ENCODE measurements around the gene MYBPC2. TPM values are rescaled to one million over a fixed set of nuclear protein-coding genes. Genes with fewer than 3 reads are reported as not detected.

Gene MYBPC2
- total and polyA plus RNA-seq, 9 of the 15 experiments (the other 6 are each of a cell fraction or from before 2014, with no cell fraction given), result 0.01 to 0.14 (median 0.04) TPM; not detected in 6

GRCh38 chr19:50387176-50387867, 45.4 kb upstream of the MYBPC2 start:
- no peak for DNase-seq (ENCODE audit: extremely low read depth in 1 of 4, low spot score in 3 of 4)

More at GRCh38 chr19:50387176-50387867, 45.4 kb upstream of the MYBPC2 start:
- FAIRE-seq, result no peak
- H3K4me1 ChIP-seq (replicated peaks in 1 of 2; ENCODE audit: control insufficient read depth in 2 of 2, insufficient read depth in 2 of 2, low read length in 2 of 2), result peaks cover 11 to 44% of the 10 kb centered on the region in 2 experiments
- ChIA-PET POLR2A (interaction anchor here (1.6 kb wide), 1 partner anchor 11 kb away, joined by 8 read pairs; the partner anchor contains the start of gene NR1H2), CTCF (ENCODE audit: low intra/inter-chr PET ratio) (no interaction called here)
- 0 out of 2 replicates have a peak, but pooled peaks have one; percentile 11 for TF ChIP-seq POLR2G (IDR thresholded peaks at IDR 0.05; ENCODE audit: low read depth, low read length)
- no peak for TF ChIP-seq ZNF445 (CRISPR knock-in tag; IDR thresholded peaks at IDR 0.05; ENCODE audit: low read depth)
- TF ChIP-seq RERE (CRISPR knock-in tag; IDR thresholded peaks at IDR 0.05; ENCODE audit: borderline replicate concordance), result no peak
- TF ChIP-seq, protein P1, sequence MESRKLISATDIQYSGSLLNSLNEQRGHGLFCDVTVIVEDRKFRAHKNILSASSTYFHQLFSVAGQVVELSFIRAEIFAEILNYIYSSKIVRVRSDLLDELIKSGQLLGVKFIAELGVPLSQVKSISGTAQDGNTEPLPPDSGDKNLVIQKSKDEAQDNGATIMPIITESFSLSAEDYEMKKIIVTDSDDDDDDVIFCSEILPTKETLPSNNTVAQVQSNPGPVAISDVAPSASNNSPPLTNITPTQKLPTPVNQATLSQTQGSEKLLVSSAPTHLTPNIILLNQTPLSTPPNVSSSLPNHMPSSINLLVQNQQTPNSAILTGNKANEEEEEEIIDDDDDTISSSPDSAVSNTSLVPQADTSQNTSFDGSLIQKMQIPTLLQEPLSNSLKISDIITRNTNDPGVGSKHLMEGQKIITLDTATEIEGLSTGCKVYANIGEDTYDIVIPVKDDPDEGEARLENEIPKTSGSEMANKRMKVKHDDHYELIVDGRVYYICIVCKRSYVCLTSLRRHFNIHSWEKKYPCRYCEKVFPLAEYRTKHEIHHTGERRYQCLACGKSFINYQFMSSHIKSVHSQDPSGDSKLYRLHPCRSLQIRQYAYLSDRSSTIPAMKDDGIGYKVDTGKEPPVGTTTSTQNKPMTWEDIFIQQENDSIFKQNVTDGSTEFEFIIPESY (CRISPR knock-in tag; IDR thresholded peaks at IDR 0.05), result peak; percentile 72; the same call in 1 of the 2 replicates
- TF ChIP-seq ARID1B (IDR thresholded peaks at IDR 0.05), result no peak
- H2AFZ ChIP-seq (ENCODE audit: low read depth, low read length), result no peak overlapping the region
- WGBS (ENCODE audit: insufficient coverage, low coverage, missing lambda C conversion rate), result 92% methylated on average over 21 of the region's 21 CpGs
- no peak overlapping the region for H3K27ac ChIP-seq (ENCODE audit: extremely low read depth, low read depth, low read length)
- no peaks in the 10 kb centered on the region for H3K9me1 ChIP-seq (ENCODE audit: control insufficient read depth, insufficient read depth, low read length)
- H3K36me3 ChIP-seq (ENCODE audit: control insufficient read depth, insufficient read depth, low read length), result peaks cover 54% of the 10 kb centered on the region
- H3K4me2 ChIP-seq (ENCODE audit: insufficient read depth, low read length), result no peak overlapping the region
- H3K9ac ChIP-seq (ENCODE audit: insufficient read depth in 1 of 2, low read depth in 2 of 2, low read length in 2 of 2), result peak overlapping the region in 1 of 2 experiments; percentile 77; a peak in 2 of 4 replicates
- no TSS peak for BruUV-seq (replicated peaks)
- intact Hi-C loops (cut with micrococcal nuclease), result no loop called here
- H3K4me3 ChIP-seq, result no peak overlapping the region
- H4K20me1 ChIP-seq (replicated peaks; ENCODE audit: control insufficient read depth, insufficient read depth, low read length), result 0 out of 2 replicates have a peak, but pooled peaks cover 3% of the 10 kb centered on the region
- peaks cover 68% of the 10 kb centered on the region for H3K79me2 ChIP-seq (ENCODE audit: control insufficient read depth, insufficient read depth, low read length)
- no peak for ATAC-seq
- H3K9me3 ChIP-seq (replicated peaks; ENCODE audit: control insufficient read depth, insufficient read depth, low read depth, low read length), result no peaks in the 10 kb centered on the region
- in situ Hi-C loops (cut with MboI), result no loop called here
- H3K27me3 ChIP-seq (ENCODE audit: control insufficient read depth in 2 of 2, insufficient read depth in 2 of 2, low read length in 2 of 2), result no peaks in the 10 kb centered on the region

Measured in K562 (cell line).